NK-92 (cell line): ENCODE measurements around the gene ADD3.

Experiments
- DNase-seq: peaks from one replicate; lab custom pipeline; 2025; ENCODE audit not compliant: unreplicated experiment; lab: John Stamatoyannopoulos, UW

ADD3 gene, protein sequence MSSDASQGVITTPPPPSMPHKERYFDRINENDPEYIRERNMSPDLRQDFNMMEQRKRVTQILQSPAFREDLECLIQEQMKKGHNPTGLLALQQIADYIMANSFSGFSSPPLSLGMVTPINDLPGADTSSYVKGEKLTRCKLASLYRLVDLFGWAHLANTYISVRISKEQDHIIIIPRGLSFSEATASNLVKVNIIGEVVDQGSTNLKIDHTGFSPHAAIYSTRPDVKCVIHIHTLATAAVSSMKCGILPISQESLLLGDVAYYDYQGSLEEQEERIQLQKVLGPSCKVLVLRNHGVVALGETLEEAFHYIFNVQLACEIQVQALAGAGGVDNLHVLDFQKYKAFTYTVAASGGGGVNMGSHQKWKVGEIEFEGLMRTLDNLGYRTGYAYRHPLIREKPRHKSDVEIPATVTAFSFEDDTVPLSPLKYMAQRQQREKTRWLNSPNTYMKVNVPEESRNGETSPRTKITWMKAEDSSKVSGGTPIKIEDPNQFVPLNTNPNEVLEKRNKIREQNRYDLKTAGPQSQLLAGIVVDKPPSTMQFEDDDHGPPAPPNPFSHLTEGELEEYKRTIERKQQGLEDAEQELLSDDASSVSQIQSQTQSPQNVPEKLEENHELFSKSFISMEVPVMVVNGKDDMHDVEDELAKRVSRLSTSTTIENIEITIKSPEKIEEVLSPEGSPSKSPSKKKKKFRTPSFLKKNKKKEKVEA

DNA sequence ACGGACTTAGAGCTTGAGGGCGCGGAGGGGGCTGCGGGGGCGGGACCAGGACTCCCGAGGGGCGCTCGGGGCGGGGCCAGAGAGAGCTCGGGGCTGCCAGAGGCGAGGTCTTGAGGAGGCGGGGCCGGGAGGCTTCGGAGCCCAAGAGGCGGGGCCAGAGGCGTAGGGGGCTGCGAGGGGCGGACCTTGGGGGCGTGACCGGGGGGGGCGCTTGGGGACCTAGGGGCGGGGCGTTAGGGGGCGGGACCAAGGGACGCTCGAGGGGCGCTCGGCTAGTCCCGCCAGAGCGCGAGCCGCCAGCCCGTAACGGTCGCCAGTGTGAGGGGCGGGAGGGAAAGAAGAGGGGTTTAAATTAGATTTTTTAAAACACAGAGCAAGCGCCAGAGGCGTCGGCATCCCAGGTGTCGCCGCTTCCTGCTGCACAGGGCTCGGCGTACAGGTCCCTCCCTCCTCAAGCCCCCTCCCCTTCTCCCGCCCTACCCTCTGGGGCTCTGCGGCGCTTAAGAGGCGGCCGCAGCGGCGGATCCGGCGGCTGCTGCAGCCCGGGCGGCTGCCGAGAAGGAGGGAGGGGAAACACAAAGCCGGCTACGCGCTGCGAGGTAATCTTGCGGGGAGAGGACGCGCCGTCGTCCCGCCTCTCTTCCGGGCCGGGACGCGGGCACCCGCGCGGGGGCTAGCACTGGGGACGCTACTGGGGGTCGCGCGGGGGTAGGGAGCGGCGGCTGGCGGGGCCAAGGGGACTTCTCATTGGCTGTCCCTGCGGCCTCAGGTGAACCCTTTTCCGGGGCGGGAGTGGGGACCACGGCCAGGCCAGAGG is at the start of gene ADD3:
Gene ADD3 (plus strand): TSS at position 284 of the 817 bp plus-strand sequence. CDS start 92,670 bp downstream, outside the sequence.
- DNase-seq, result peak; percentile 64

DNA sequence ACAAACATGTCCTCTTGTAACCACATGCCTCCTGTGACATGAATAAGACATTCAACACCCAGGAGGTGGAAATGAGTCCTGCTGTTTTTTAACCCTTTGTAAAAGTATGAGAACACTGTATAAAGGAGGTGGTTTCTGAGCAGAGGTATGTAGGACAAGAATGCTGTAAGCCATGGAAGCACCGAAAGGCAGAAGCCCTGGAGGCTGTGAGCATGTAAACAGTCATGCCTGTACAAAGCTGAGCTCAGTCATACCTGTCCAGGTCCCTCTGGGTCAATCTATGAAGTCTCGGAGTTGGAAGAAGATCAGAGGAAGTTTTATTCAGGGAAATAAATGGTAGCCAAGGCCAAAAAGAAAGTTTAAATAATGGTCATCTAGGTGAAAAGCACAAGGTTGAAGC is 49.7 kb upstream of the ADD3 start:
- no peak for DNase-seq

DNA sequence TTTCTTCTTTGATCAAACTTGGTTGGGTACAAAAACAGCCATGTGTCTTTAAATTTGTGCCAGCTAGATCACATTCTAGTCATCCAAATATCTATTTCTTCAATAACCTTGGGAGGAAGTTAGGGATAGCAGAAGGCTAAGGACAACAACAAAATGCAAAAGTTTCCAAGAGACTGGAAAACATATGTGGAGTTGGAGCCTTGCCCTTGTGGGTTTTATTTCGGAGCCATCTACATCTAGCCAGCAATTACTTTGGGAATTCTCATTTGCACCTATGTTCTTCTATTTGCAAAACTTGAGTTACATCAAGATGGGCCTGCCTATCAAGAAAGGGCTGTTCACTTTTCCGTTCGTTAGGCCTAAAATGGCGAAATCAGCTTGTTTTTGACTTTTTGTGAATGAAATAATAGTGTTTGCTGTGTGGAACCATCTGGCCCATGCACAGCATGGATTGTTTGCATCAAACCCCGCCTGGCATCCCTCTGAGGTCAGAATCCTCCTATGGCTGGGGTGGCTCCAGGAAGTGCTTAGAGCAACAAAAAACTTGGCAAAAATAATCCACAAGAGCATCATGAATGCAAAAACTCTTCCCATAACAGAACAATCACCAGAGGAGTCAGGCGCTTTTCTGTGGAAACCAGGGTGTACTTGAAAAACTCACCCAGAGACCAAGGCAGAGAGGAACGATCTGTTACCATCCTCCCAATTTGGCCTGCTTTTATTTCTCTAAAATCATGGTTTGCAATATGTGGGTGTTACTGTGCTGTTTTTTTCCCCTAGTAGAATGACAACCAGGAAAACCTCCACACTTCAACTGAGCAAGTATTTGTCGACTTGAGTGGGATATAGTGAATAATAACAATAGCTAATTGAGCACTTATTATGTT is 48.3 kb upstream of the ADD3 start:
- no peak for DNase-seq

DNA sequence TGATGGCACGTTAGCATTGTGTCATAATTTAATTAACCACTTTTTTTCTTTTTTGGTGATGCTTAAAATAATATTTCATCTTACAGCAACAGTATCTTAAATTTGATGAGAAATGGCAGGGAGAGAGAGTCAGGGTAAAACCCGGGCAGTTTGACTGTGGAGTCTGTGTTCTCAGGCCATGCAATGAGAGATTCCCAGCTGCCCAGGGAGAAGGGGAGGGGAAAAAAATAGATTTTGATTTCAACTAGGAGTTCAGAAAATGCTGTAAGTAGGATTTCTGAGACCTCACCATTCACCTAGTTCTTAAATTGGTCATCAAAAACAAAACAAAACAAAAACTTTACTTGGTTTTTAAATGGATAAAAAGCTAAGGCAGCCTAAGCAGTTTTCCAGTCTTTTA is 47.1 kb upstream of the ADD3 start:
- no peak for DNase-seq

DNA sequence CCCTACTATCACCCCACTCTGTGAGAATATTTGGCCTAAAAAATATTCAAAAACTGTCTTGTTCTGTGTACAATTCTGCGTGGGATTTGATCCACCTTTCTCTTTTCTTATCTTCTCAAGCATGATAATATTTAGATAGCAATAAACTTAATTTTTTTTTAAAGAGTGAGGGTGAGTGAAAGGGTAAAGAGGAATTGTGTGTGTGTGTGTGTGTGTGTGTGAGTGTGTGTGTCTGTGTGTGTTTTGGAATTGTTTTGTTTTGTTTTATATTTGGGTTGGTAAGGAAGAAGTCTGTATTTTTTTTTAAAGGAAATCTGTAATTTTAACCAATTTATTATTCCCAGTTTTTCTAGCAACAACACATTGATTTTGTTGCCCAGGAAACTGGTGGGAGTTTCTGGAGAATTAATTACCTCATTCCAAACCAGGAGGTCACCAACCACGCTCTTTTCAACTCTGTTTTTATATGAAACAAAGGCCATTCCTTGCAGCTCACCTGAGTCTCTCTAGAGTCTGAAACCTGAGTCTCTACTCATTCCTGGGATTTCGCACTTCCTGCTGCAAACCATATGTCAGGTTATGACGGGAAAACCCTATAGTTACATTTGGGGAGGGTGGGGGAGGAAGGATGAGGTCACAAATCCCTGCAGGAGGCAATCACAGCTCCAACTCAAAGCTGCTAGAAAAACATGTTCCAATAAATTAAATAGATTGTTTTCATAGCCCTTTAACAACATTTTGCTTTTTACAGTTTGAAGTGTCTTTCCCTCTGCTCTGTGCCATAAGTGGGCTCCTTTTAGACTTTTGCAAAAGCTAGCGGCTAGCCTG is 46.4 kb upstream of the ADD3 start:
- no peak for DNase-seq

DNA sequence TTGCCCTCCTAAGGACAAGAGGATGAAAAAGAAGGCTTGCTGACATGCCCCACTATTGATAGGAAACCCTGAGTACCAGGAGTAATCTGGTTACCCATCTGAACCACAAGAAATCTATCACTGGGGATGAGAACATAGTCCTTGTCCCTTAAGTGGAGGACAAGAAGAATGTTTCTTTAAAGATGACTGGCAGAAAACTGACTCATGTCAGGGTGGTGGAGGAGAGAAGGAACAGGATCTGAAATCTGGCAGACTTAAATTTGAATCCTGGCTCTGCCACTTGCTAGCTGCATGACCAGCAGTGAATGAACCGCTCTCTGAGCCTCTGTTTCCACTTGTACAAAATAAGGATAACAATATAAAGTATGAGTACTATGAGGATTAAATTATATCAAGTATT is 45.5 kb upstream of the ADD3 start:
- no peak for DNase-seq

DNA sequence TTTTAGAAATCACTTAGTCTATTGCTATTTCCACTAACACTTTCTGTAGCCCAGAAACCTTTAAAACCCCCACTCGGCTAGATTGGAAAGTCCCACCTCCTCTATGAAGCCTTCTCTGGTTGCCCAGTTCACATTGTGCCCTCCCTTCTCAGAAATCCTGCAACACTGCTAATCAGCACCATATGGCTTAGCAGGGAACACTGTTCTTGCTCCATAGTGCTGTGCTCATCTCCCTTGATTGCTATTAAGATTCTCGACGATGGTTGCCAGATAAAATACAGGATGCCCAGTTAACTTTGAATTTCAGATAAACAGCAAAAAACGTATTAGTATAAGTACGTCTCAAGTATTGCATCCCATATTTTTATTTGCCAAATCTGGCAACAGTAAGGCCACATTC is 44.3 kb upstream of the ADD3 start:
- no peak for DNase-seq

DNA sequence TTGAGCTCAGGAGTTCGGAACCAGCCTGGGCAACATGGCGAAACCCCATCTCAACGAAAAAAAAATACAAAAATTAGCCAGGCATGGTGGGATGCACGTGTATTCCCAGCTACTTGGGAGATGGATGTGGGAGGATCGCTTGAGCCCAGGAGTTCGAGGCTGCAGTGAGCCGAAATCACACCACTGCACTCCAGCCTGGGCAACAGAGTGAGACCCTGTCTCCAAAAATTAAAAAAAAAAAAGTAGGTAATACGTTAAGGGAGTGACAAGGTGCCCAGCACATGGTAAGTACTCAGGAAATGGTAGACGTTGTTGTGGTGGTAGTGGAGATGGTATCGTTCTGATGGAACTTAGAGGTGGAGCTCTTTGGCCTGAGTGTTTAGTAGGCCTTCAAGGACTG is 43.5 kb upstream of the ADD3 start:
- DNase-seq, result no peak

DNA sequence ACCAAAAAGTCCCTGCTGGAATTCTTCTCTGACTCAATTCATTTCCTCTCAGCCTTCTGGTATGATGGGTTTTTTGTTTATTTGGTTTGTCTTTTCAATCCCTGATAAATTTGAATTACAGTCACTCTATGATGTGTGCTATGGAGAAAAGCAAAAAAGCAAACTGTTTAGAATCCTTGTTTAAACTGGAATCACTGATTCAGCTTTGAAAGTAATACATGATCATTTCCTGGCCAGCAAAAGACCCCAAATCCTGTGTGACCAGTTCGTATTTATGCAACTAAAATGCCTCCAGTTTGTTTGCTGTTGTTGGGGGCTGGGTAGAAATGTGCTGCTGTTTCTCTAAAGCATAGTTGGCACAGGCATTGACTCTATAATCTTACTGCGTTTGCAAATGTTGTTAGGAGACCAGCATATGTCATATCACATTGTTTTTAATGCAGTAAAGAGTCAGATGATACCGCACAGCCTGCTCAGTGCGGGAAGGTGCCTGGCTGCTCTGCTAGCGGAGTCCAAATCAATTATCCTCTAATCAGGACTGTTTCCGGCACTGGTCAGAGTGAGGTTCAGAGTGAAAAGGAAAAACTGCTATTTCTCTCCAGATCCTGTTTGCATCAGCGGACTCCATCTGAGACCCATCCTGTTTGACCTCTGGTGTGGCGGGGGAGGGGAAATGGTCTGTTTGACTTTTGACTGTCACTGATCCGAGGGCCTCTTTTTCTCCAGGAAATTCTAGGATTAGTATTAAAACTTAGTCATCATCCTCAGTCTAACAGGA is 40.6 kb upstream of the ADD3 start:
- no peak for DNase-seq

DNA sequence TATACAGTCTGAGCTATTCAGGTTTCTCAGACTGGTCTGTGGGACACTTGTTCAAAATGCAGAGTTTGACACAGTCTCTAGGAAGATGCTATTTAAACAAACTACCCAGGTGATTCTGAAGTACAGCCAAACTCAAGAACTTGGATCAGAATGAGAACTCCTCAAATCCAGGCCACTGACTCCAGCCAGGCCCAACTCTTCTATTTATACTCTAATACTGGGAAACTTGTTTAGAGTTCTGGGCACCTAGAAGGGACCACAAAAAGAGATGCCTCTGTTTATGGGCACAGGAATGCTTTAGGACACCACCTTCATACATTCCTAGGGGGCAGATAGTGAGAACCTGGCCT is 40.1 kb upstream of the ADD3 start:
- DNase-seq, result no peak

DNA sequence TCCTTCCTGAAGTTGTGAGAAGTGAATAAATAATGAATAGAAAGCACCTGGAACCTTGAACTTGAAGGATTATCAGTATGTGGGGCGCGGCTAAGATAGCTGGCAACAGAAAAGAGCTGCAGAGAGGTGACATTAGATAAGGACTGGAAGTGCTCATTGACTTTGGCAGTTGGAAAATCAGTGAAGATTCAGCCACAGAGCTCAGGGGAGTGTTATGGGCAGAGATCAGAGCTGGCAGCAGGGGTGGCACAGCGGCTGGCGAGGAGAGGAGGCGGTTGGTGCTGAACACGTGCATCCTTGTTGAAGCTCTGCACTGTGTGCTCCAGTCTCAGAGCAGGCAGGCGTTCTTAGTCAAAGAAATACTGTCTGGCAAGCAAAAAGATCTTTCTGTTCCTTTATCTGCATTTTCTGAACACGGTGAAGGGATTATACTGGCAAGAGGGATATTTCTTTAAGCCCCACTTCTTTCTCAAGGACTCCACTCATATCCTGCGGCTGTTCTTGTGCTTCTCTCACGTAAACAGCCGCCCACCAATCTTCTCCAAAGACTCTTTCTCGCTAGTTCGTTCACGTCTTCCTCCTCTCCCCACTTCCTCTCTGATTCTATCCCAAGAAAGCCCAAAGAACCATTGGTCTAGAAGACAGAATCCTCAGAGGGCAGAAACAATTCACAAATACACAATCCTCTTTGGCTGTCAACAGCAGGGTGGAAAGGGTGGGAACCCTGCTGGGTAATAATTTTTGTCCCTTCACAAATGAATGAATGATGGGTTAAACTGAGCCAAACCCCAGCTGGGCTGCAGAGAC is 38.6 kb upstream of the ADD3 start:
- no peak for DNase-seq

DNA sequence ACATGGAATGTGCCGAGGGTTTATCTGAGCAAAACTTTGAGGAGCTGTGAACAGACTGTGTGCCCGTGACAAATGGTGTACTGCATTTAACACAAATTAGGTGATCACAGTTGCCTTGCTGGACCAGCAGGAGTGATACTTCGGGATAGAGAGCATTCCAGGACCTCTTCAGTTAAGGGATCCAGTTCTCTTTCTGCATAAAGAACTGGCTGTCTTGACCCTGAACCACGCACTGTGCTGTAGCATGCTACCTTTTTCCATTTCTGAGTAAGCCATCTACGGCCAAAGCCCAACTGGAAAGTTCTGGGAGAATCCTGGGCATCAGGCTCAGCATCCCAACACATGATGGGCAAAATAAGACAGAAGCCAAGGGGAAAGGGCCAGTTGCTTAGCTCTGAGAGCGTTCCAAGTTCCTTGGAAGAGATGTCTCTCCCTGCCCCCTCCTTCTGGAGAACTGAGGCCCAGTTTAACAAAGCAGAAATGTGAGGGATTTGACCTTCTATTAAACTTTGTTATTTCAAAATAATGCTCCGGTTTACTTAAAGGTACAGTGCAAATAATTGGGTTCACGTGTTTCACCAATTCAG is 37.9 kb upstream of the ADD3 start:
- no peak for DNase-seq

DNA sequence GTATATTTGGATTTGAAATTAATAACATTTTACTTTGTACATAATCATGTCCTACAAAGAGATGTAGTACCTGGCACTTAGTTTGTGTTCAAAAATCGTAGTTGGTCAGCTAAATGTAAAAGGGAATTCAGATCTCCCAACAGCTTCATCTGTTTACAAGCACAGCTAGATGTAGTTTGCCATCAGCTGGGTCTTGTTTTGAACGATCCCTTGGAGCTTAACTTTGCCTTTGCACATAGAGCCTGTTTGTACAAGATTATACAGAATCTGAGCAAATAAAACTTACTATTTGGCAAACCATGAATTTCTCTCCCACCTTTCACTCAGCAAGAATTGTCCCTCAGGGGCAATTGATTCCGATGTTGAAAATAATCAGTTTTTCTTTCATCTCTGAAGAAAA is 36.1 kb upstream of the ADD3 start:
- DNase-seq, result no peak

DNA sequence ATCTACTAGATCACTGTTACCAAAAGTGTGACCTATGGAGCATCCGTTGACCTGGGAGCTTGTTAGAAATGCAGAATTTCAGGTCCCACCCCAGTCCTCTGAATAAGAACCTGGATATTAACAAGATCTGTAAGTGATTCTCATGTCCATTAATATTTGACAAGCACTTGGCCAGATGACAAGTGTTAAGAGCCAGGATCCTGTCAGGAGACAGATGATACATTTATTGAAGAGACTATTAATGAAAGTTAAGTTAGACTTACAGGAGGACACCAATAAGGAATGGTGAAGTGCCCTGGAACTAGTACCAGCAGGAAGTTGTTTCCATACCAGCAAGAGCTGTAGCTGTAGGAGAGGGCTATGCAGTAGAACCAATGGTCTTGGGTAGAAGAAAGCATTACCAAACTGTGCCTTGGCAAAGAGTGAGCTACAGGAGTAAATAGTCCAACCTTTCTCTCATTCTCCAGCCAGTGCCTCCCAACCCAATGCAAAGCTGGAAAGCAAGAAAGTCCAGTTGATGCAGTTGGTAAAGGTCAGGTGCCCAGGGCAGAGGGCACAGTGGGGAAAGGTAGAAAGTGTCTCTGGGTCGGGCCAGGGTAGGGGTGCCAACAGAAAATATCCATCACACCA is 35.3 kb upstream of the ADD3 start:
- no peak for DNase-seq

DNA sequence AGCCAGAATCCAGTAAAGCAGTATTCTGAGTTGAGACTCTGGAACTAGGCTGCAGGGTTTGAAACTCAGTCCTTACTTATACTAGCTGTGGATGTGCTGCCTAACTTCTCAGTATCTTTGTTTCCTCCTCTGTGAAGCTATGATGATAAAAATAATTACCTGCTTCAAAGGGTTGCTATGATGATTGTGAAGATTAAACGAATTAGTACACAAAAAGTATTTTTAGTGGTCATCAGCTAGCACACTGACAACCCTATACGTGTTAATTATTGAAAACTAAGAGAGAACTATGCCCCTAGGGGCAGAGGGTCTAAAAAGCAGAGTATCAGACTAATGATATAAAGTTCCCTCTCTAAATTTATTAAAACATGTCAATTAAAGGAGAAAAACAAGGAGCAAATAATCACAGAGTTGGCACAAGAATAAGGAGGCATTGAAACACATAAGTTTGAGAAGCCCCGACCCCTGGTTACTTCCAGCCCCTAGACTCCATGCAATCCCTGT is 34.4 kb upstream of the ADD3 start:
- no peak for DNase-seq

DNA sequence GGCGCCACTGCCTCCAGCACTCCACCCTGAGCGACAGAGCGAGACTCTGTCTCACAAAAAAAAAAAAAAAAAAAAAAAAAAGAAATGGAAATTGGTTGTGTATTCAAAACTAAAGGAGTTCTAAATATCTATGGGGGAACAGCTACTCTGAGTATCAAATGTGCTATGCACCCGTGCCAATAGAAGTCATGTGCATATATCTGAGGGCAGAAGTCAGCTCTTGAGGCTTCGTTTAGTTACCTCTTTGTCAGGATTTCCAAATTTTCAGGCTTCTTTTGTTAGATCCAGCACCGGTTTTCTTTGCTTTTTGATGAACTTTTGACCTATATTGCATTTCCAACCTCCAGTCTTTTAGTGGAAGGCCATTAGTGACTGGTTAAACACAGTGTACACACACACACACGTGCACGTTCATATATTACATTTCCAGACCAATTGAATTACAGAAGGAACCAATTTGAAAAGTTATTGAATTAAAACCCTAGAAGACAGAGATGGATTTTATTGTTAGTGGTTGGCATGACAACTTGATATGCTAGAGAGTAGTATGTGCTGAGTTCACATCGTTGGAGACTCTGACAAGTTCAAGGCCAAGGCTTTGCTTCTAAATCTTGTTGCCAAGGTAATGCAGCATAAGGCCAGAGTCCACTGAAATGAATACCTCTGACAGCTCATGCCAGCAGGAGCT is 33.1 kb upstream of the ADD3 start:
- DNase-seq, result no peak
